HepG2 (cell line): ENCODE results near the gene HYLS1. TPM values are rescaled to one million over a fixed set of nuclear protein-coding genes. Genes with fewer than 3 reads are reported as not detected.

Source experiments
- ATAC-seq: fragments of 200-7000 bp; cut with Tn5 transposase; 3 replicates; pipeline ENCODE4 v1.9.1; 2020; ENCODE audit warnings: mild to moderate bottlenecking, moderate library complexity
- BruUV-seq: library from RNA; stranded (reverse); fragments of 400-500 nt; replicated peaks from 2 replicates; lab custom pipeline; 2021; lab: Mats Ljungman, UMichigan
- CTCF ChIA-PET: fragments of 300-600 bp; formaldehyde crosslinking; extraction: SDS; loops from one replicate; lab custom pipeline; 2021; ENCODE audit warnings: low total read pairs, inconsistent platforms, low intra/inter-chr PET ratio; lab: Yijun Ruan, JAX
- POLR2A ChIA-PET: fragments of 350-600 bp; sonication (Branson Sonifier 250); formaldehyde crosslinking; loops from one replicate; lab custom pipeline; 2020; ENCODE audit warnings: antibody characterized with exemption, inconsistent platforms; lab: Yijun Ruan, JAX
- DNase-seq: peaks from one replicate; pipeline ENCODE4 v3.0.0-alpha.2; 2015; ENCODE audit warnings: low spot score
- FAIRE-seq: peaks from 3 replicates; lab custom pipeline; 2011; peaks lifted over from hg19 to GRCh38; lab: Jason Lieb, UNC
- H2AFZ ChIP-seq: one replicate; pipeline ENCODE4 v1.6.1; 2011; ENCODE audit warnings: low read length, inconsistent platforms
- H3K27ac ChIP-seq: fragments of 300-600 bp; 3 replicates; pipeline ENCODE4 v1.8.0; 2011; ENCODE audit warnings: mixed run types, mild to moderate bottlenecking, mixed read lengths, low read length, inconsistent platforms; ENCODE audit not compliant: insufficient read depth; ENCODE audit errors: extremely low read length
- H3K27me3 ChIP-seq, 2 experiments: fragments of 200-600 bp in 1 of 2; 2 replicates in 1 of 2; 3 replicates in 1 of 2; pipeline versions ENCODE4 v1.6.0 to v1.8.0; 2011; ENCODE audit warnings: low read length in 2 of 2, mild to moderate bottlenecking in 2 of 2, moderate library complexity in 2 of 2, inconsistent platforms in 1 of 2; ENCODE audit not compliant: insufficient read depth in 2 of 2, control insufficient read depth in 1 of 2
- H3K36me3 ChIP-seq, 2 experiments: fragments of 200-600 bp in 1 of 2; replicated peaks in 1 of 2; 2 replicates in 1 of 2; 3 replicates in 1 of 2; pipeline versions ENCODE4 v1.5.1 to v1.8.0; 2011; ENCODE audit warnings: low read length in 2 of 2, inconsistent platforms in 1 of 2; ENCODE audit not compliant: insufficient read depth in 2 of 2, control insufficient read depth in 1 of 2
- H3K4me1 ChIP-seq: 2 replicates; pipeline ENCODE4 v1.5.1; 2012; ENCODE audit warnings: low read length, inconsistent platforms; ENCODE audit not compliant: insufficient read depth
- H3K4me2 ChIP-seq: 2 replicates; pipeline ENCODE4 v1.6.0; 2011; ENCODE audit warnings: low read depth, low read length, inconsistent platforms
- H3K4me3 ChIP-seq, 3 experiments: fragments of 200-600 bp in 1 of 3; sonication (generic), shearing (Covaris generic) in 1 of 3; replicated peaks in 1 of 3; 2 replicates each; pipeline ENCODE4 v1.5.1; 2011 to 2016; ENCODE audit warnings: low read length in 3 of 3, inconsistent platforms in 2 of 3, low read depth in 2 of 3, mild to moderate bottlenecking in 2 of 3, control low read depth in 1 of 3, mixed read lengths in 1 of 3; ENCODE audit not compliant: insufficient read depth in 1 of 3
- H3K79me2 ChIP-seq: one replicate; pipeline ENCODE4 v1.6.1; 2011; ENCODE audit warnings: low read length, inconsistent platforms; ENCODE audit not compliant: insufficient read depth
- H3K9ac ChIP-seq: 2 replicates; pipeline ENCODE4 v1.6.0; 2011; ENCODE audit warnings: mild to moderate bottlenecking, low read depth, low read length, inconsistent platforms; ENCODE audit not compliant: insufficient read depth
- H3K9me3 ChIP-seq: 2 replicates; pipeline ENCODE4 v1.5.1; 2012; ENCODE audit warnings: mild to moderate bottlenecking, low read length
- H4K20me1 ChIP-seq: 2 replicates; pipeline ENCODE4 v1.6.0; 2011; ENCODE audit warnings: inconsistent platforms, mild to moderate bottlenecking, low read length, moderate library complexity; ENCODE audit not compliant: insufficient read depth
- ARID3A ChIP-seq: IDR thresholded peaks from 2 replicates; pipeline ENCODE4 v1.6.1; 2012; ENCODE audit warnings: low read depth, low read length, improper control_type of control experiment
- CREB1 ChIP-seq, 2 experiments: fragments of 450-650 bp in 1 of 2; IDR thresholded peaks; 2 replicates each; pipeline ENCODE4 v1.6.1; 2016 to 2017; ENCODE audit warnings: control low read depth in 1 of 2, mild to moderate bottlenecking in 1 of 2, missing compliant biosample characterization in 1 of 2, missing genetic modification characterization in 1 of 2
- FOXA1 ChIP-seq, 2 experiments: fragments of 450-650 bp in 1 of 2; sonication (generic) in 1 of 2; formaldehyde crosslinking in 1 of 2; IDR thresholded peaks; 2 replicates each; pipeline versions ENCODE4 v1.4.0 to v1.6.1; 2016 to 2020; ENCODE audit warnings: missing genetic modification reagents in 1 of 2
- ISL2 ChIP-seq: sonication (generic); formaldehyde crosslinking; IDR thresholded peaks from 2 replicates; pipeline ENCODE4 v1.5.0; 2020; ENCODE audit warnings: missing genetic modification reagents
- PCBP2 ChIP-seq: fragments of 200-400 bp; formaldehyde crosslinking; optimal IDR thresholded peaks from 2 replicates; pipeline ENCODE3; 2018; ENCODE audit warnings: low read length, low read depth; ENCODE audit not compliant: poor library complexity, severe bottlenecking
- RBAK ChIP-seq: sonication (generic); formaldehyde crosslinking; IDR thresholded peaks from 2 replicates; pipeline ENCODE4 v1.5.1; 2020; ENCODE audit warnings: mild to moderate bottlenecking, missing genetic modification reagents
- ZNF460 ChIP-seq: sonication (generic); formaldehyde crosslinking; IDR thresholded peaks from 2 replicates; pipeline ENCODE4 v1.5.1; 2020; ENCODE audit warnings: missing genetic modification reagents, mild to moderate bottlenecking, borderline replicate concordance
- ZNF850 ChIP-seq: sonication (generic); formaldehyde crosslinking; conservative IDR thresholded peaks from 2 replicates; pipeline ENCODE4 v1.9.0; 2021; ENCODE audit warnings: mild to moderate bottlenecking, missing genetic modification reagents
- WGBS: methylation state at CpG from one replicate; pipeline ENCODE4 v1.1.6; 2017; ENCODE audit warnings: low lambda C conversion rate; 5-methylcytosine and 5-hydroxymethylcytosine counted together
- in situ Hi-C: cut with HindIII; loops from 2 replicates; pipeline ENCODE4 v1.10.0; 2017; ENCODE audit warnings: low pct_unique_long_range_greater_than_20kb; ENCODE audit not compliant: extremely low pct_ligation_motif_present
- intact Hi-C: fragments of 100-400 bp; cut with micrococcal nuclease; formaldehyde crosslinking; loops from one replicate; pipeline ENCODE4 v1.10.0; 2022; ENCODE audit not compliant: unreplicated experiment
- polyA plus RNA-seq, 8 experiments: library from polyadenylated mRNA; depleted of rRNA in 3 of 8; stranded (reverse) in 7 of 8; unstranded in 1 of 8; fragments of >200 nt; fragmentation: Illumina TruSeq in 4 of 8; extraction: Trizol in 4 of 8; gene quantifications; 2 replicates each; pipeline versions ENCODE4 v1.2.1 to v1.2.3, GENCODE V29; 2011 to 2016; ENCODE audit warnings: low read depth in 4 of 8, missing spikeins in 1 of 8, mixed read lengths in 1 of 8; ENCODE audit not compliant: insufficient read depth in 1 of 8
- total RNA-seq, 5 experiments: library from RNA; depleted of rRNA; stranded (reverse); fragments of >200 nt; fragmentation: Illumina TruSeq; extraction: Trizol; gene quantifications; 2 replicates each; pipeline ENCODE4 v1.2.3, GENCODE V29; 2016; ENCODE audit warnings: low read depth in 1 of 5
- TF ChIP-seq, protein P1 (sequence below), 2 experiments: sonication (generic) in 1 of 2; formaldehyde crosslinking in 1 of 2; IDR thresholded peaks; 2 replicates each; pipeline versions ENCODE4 v1.4.0 to v1.6.1; 2016 to 2020; ENCODE audit warnings: borderline replicate concordance in 1 of 2, low read depth in 1 of 2, mild to moderate bottlenecking in 1 of 2, missing genetic modification reagents in 1 of 2
- TF ChIP-seq, protein P2 (sequence below): sonication (generic); formaldehyde crosslinking; IDR thresholded peaks from 2 replicates; pipeline ENCODE4 v1.4.0; 2020; ENCODE audit warnings: mild to moderate bottlenecking, missing genetic modification reagents
- TF ChIP-seq, protein P3 (sequence below): sonication (generic); formaldehyde crosslinking; conservative IDR thresholded peaks from 2 replicates; pipeline ENCODE4 v1.4.0; 2020; ENCODE audit warnings: missing genetic modification reagents

The HYLS1 gene
- total and polyA plus RNA-seq, 2 of the 13 experiments (the other 11 are each of a cell fraction or from before 2014, with no cell fraction given): 1.3 to 3.8 TPM

DNA sequence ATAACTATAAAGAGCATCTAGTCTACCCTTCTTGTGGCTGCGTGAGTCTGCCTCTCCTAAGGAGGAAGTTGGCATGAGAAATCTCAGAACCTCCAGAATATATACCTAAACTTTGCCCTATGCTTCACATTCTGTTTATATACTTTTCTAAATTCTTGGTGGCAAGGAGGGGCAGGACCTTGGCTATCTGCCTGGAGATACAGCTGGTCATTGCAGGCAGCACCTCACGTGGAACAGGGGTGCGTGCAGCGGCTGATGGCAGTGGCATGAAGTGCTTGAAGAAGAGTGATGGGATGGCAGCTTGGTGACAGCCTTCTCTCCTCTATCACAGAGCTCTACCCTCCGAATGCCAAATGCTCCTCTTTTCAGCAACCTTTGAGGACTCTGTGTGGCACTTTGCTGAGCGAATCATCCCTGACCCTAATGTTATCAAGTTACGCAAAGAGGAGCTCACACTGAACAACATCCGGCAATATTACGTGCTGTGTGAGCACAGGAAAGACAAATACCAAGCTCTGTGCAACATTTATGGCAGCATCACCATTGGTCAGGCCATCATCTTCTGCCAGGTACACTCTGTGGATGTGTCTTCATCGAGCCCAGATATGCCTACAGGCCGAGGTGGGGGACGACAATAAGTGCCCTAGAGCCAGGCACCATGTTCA lies 29.3 kb downstream of the HYLS1 start (continued):
- TF ChIP-seq, protein P1, sequence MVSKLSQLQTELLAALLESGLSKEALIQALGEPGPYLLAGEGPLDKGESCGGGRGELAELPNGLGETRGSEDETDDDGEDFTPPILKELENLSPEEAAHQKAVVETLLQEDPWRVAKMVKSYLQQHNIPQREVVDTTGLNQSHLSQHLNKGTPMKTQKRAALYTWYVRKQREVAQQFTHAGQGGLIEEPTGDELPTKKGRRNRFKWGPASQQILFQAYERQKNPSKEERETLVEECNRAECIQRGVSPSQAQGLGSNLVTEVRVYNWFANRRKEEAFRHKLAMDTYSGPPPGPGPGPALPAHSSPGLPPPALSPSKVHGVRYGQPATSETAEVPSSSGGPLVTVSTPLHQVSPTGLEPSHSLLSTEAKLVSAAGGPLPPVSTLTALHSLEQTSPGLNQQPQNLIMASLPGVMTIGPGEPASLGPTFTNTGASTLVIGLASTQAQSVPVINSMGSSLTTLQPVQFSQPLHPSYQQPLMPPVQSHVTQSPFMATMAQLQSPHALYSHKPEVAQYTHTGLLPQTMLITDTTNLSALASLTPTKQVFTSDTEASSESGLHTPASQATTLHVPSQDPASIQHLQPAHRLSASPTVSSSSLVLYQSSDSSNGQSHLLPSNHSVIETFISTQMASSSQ (IDR thresholded peaks at IDR 0.05; ENCODE audit: low read depth): no peak
- TF ChIP-seq, protein P1 (CRISPR knock-in tag; IDR thresholded peaks at IDR 0.05; ENCODE audit: borderline replicate concordance): no peak
- TF ChIP-seq, protein P2, sequence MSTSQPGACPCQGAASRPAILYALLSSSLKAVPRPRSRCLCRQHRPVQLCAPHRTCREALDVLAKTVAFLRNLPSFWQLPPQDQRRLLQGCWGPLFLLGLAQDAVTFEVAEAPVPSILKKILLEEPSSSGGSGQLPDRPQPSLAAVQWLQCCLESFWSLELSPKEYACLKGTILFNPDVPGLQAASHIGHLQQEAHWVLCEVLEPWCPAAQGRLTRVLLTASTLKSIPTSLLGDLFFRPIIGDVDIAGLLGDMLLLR (CRISPR knock-in tag): no peak
- TF ChIP-seq PCBP2 (no peak), ZNF850 (no peak)

DNA sequence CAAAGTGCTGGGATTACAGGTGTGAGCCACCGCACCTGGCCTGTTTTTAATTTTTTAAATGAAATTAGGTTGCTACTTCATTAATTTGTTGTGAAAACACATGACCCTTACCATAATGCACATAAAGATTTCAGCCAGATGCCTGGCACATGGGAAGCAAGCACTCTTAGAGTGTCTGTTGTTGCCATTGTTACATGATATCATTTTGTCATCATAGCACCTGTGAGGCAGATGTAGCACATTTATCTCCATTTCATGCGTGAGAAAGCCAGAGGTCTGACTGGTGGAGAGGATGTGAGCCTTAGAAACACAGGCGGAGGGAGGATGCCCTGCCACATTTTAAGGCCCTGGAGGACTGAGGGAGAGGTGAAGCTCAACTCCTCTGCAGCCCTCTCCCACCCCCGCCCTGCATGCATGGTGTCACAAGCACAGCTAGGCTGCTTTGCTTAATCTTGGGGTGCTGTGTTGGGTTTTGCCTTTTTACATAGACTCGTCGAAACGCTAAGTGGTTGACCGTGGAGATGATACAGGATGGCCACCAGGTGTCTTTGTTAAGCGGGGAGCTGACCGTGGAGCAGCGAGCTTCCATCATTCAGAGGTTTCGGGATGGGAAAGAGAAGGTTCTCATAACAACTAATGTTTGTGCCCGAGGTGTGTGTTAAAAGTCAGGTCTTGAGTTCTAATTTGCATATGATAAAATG lies 30.8 kb downstream of the HYLS1 start:
- in situ Hi-C loops (no loop called here), intact Hi-C loops (no loop called here)
- Histone ChIP-seq H3K4me1 (peaks cover 50% of the 10 kb centered on the region), H3K9me3 (no peaks in the 10 kb centered on the region), H3K36me3 (no peaks in the 10 kb centered on the region), H3K9ac (no peak overlapping the region), H2AFZ (no peak overlapping the region), H3K27ac (no peak overlapping the region), H3K79me2 (no peaks in the 10 kb centered on the region), H3K27me3 (peaks cover 0 to 13% of the 10 kb centered on the region in 2 experiments; a peak in 1 of 5 replicates), H4K20me1 (no peaks in the 10 kb centered on the region), H3K4me3 (no peak overlapping the region), H3K4me2 (no peak overlapping the region)
- DNase-seq (no peak), FAIRE-seq (no peak), ATAC-seq (peak; percentile 39; the same call in 1 of the 3 replicates)
- CTCF ChIA-PET: interaction anchor here (1.9 kb wide), 1 partner anchor 276 kb away, joined by 6 read pairs; no protein-coding TSS in a partner anchor
- no TSS peak for BruUV-seq
- POLR2A ChIA-PET: interaction anchor here (0.8 kb wide), 1 partner anchor 293 kb away, joined by 3 read pairs; the partner anchor contains the start of genes FAM118B and RPUSD4
- 66% methylated on average over 13 of the region's 13 CpGs for WGBS
- TF ChIP-seq, protein P3, sequence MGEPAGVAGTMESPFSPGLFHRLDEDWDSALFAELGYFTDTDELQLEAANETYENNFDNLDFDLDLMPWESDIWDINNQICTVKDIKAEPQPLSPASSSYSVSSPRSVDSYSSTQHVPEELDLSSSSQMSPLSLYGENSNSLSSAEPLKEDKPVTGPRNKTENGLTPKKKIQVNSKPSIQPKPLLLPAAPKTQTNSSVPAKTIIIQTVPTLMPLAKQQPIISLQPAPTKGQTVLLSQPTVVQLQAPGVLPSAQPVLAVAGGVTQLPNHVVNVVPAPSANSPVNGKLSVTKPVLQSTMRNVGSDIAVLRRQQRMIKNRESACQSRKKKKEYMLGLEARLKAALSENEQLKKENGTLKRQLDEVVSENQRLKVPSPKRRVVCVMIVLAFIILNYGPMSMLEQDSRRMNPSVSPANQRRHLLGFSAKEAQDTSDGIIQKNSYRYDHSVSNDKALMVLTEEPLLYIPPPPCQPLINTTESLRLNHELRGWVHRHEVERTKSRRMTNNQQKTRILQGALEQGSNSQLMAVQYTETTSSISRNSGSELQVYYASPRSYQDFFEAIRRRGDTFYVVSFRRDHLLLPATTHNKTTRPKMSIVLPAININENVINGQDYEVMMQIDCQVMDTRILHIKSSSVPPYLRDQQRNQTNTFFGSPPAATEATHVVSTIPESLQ: no peak
- no peak for TF ChIP-seq FOXA1 (IDR thresholded peaks at IDR 0.05)
- no peak for TF ChIP-seq FOXA1 (CRISPR knock-in tag; IDR thresholded peaks at IDR 0.05)
- TF ChIP-seq ARID3A: no peak
- no peak for TF ChIP-seq CREB1 (IDR thresholded peaks at IDR 0.05)
- no peak for TF ChIP-seq CREB1 (CRISPR knock-in tag; IDR thresholded peaks at IDR 0.05)
- TF ChIP-seq ZNF460 (CRISPR knock-in tag): no peak
- no peak for TF ChIP-seq ISL2
- TF ChIP-seq RBAK (CRISPR knock-in tag): no peak
